NT2/D1 (cell line): ENCODE measurements around the gene ENTPD7.
"Not testable (repeated sequence)": the region's sequence is repeated elsewhere in the genome, so short reads cannot be mapped to it uniquely, and the experiment has no call there.

Experiments used
- DNase-seq: peaks from one replicate; pipeline ENCODE4 v3.0.0-alpha.2; 2011; ENCODE audit warnings: low read depth, low spot score
- H3K27me3 ChIP-seq: 2 replicates; pipeline ENCODE4 v1.6.0; 2011; ENCODE audit warnings: mild to moderate bottlenecking; ENCODE audit not compliant: insufficient read length, insufficient read depth
- H3K36me3 ChIP-seq: 2 replicates; pipeline ENCODE4 v1.6.1; 2011; ENCODE audit warnings: mild to moderate bottlenecking, low read length, mixed read lengths; ENCODE audit not compliant: insufficient read depth, insufficient read length
- H3K4me1 ChIP-seq: 2 replicates; pipeline ENCODE4 v1.5.1; 2011; ENCODE audit not compliant: insufficient read depth, insufficient read length
- H3K4me3 ChIP-seq: 2 replicates; pipeline ENCODE4 v1.5.1; 2011; ENCODE audit warnings: low read depth; ENCODE audit not compliant: insufficient read length
- H3K9ac ChIP-seq: 2 replicates; pipeline ENCODE4 v1.6.0; 2011; ENCODE audit warnings: low read depth; ENCODE audit not compliant: insufficient read length
- H3K9me3 ChIP-seq: 2 replicates; pipeline ENCODE4 v1.5.1; 2011; ENCODE audit warnings: mild to moderate bottlenecking, low read length; ENCODE audit not compliant: insufficient read depth
- SUZ12 ChIP-seq: IDR thresholded peaks from 2 replicates; pipeline ENCODE4 v1.6.1; 2011; ENCODE audit not compliant: insufficient read length, insufficient read depth; ENCODE audit errors: extremely low read depth
- YY1 ChIP-seq: IDR thresholded peaks from 2 replicates; pipeline ENCODE4 v1.6.1; 2011; ENCODE audit not compliant: insufficient read length, insufficient read depth
- ZNF274 ChIP-seq: IDR thresholded peaks from 2 replicates; pipeline ENCODE4 v1.6.1; 2011; ENCODE audit warnings: mild to moderate bottlenecking, low read depth, low read length

ENTPD7 gene

GRCh38 chr10:99740933-99741559 lies 81.7 kb downstream of the ENTPD7 start:
- H3K9ac ChIP-seq = no peak overlapping the region
- no peaks in the 10 kb centered on the region for H3K4me1 ChIP-seq
- H3K9me3 ChIP-seq = peaks cover 18% of the 10 kb centered on the region
- peaks cover 74% of the 10 kb centered on the region for H3K36me3 ChIP-seq
- no peak overlapping the region for H3K4me3 ChIP-seq
- H3K27me3 ChIP-seq = no peaks in the 10 kb centered on the region
- TF ChIP-seq SUZ12 (no peak), ZNF274 (no peak), YY1 (no peak)
- DNase-seq = no peak

- no peak overlapping the region for H3K4me3 ChIP-seq
- H3K9ac ChIP-seq = no peak overlapping the region
- no peaks in the 10 kb centered on the region for H3K4me1 ChIP-seq
- DNase-seq = no peak
- no peak for TF ChIP-seq ZNF274
- no peak for TF ChIP-seq YY1
- no peak for TF ChIP-seq SUZ12
- peaks cover 18% of the 10 kb centered on the region for H3K9me3 ChIP-seq
- H3K36me3 ChIP-seq = peaks cover 69% of the 10 kb centered on the region
- H3K27me3 ChIP-seq = no peaks in the 10 kb centered on the region
Observed at GRCh38 chr10:99742254-99742653, 82.9 kb downstream of the ENTPD7 start.

- no peak overlapping the region for H3K4me3 ChIP-seq
Observed at GRCh38 chr10:99742701-99743100, 83.4 kb downstream of the ENTPD7 start.

GRCh38 chr10:99743841-99744240 lies 84.5 kb downstream of the ENTPD7 start:
- TF ChIP-seq ZNF274 = no peak
- no peak for TF ChIP-seq YY1
- TF ChIP-seq SUZ12 = no peak
- no peaks in the 10 kb centered on the region for H3K4me1 ChIP-seq

More at GRCh38 chr10:99742701-99743100, 83.4 kb downstream of the ENTPD7 start:
- no peak for DNase-seq
- H3K9me3 ChIP-seq = peaks cover 18% of the 10 kb centered on the region
- TF ChIP-seq ZNF274 (no peak), YY1 (no peak), SUZ12 (no peak)
- H3K27me3 ChIP-seq = no peaks in the 10 kb centered on the region
- H3K4me1 ChIP-seq = no peaks in the 10 kb centered on the region
- H3K36me3 ChIP-seq = peaks cover 69% of the 10 kb centered on the region
- no peak overlapping the region for H3K9ac ChIP-seq

GRCh38 chr10:99746166-99746565 lies 86.9 kb downstream of the ENTPD7 start:
- H3K4me3 ChIP-seq, H3K9ac ChIP-seq, H3K9me3 ChIP-seq, DNase-seq, H3K4me1 ChIP-seq, H3K27me3 ChIP-seq: not testable (repeated sequence)
- H3K36me3 ChIP-seq = peaks cover 74% of the 10 kb centered on the region

More at GRCh38 chr10:99743841-99744240, 84.5 kb downstream of the ENTPD7 start:
- Histone ChIP-seq H3K9ac (no peak overlapping the region), H3K9me3 (peaks cover 18% of the 10 kb centered on the region), H3K36me3 (peaks cover 76% of the 10 kb centered on the region), H3K27me3 (no peaks in the 10 kb centered on the region), H3K4me3 (no peak overlapping the region)
- no peak for DNase-seq

- H3K4me3 ChIP-seq = no peak overlapping the region
- no peaks in the 10 kb centered on the region for H3K27me3 ChIP-seq
- DNase-seq = no peak
- H3K4me1 ChIP-seq = no peaks in the 10 kb centered on the region
- no peak overlapping the region for H3K9ac ChIP-seq
- peaks cover 62% of the 10 kb centered on the region for H3K36me3 ChIP-seq
- TF ChIP-seq SUZ12 (no peak), ZNF274 (no peak), YY1 (no peak)
- no peaks in the 10 kb centered on the region for H3K9me3 ChIP-seq
Observed at GRCh38 chr10:99748823-99749451, 89.6 kb downstream of the ENTPD7 start.

GRCh38 chr10:99750641-99751040 lies 91.3 kb downstream of the ENTPD7 start:
- H3K4me1 ChIP-seq = no peaks in the 10 kb centered on the region
- H3K36me3 ChIP-seq = peaks cover 65% of the 10 kb centered on the region
- no peak for DNase-seq
- no peaks in the 10 kb centered on the region for H3K27me3 ChIP-seq
- no peak overlapping the region for H3K9ac ChIP-seq
- no peak for TF ChIP-seq YY1
- no peak for TF ChIP-seq SUZ12
- TF ChIP-seq ZNF274 = no peak
- no peak overlapping the region for H3K4me3 ChIP-seq
- no peaks in the 10 kb centered on the region for H3K9me3 ChIP-seq

GRCh38 chr10:99754670-99755069 lies 95.4 kb downstream of the ENTPD7 start:
- TF ChIP-seq YY1 (no peak), SUZ12 (no peak), ZNF274 (no peak)
- Histone ChIP-seq H3K9ac (no peak overlapping the region), H3K4me3 (no peak overlapping the region), H3K9me3 (no peaks in the 10 kb centered on the region), H3K4me1 (no peaks in the 10 kb centered on the region), H3K36me3 (peaks cover 69% of the 10 kb centered on the region), H3K27me3 (no peaks in the 10 kb centered on the region)
- no peak for DNase-seq
